ENCODE results near the gene CCNG2.

CCNG2 gene

DNA sequence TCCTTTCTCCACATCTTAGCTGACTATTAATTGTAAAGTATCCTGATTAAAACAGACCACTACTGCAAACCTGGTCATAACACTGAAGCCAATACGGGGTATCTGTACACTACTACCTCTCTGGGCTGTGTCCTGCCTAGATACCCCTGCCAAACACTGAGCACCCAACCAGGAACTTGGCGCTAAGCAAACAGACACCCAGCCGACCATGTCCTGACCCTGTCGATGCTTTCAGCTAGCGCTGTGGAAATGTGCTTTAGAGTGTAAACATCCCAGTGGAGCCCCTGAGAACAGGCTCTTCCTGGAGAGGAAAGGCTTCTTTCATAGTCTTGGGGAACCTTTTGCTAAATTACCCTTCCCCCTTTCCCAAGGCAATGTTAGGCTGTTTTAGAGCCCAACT, 52.9 kb downstream of the CCNG2 start:
- no peak for DNase-seq

DNA sequence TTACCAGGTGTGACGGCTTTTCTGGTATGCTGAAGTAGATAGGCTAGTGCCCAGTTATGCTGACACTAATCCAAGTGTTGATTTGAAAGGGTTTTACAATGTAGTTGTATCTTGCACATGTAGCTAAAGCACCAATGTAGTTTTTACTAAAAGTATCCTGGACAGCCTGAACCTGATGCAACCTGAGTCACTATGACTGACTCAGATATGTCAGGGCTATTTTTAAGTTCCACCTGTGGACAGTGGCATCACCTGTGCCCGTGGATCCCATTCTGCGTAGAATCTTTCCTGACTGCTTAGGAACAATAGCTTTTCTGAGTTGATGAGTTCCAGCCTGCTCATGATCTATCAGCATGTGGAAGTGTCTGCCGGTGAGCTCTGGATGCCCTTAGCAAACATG, 58.1 kb downstream of the CCNG2 start:
- no peak for DNase-seq

DNA sequence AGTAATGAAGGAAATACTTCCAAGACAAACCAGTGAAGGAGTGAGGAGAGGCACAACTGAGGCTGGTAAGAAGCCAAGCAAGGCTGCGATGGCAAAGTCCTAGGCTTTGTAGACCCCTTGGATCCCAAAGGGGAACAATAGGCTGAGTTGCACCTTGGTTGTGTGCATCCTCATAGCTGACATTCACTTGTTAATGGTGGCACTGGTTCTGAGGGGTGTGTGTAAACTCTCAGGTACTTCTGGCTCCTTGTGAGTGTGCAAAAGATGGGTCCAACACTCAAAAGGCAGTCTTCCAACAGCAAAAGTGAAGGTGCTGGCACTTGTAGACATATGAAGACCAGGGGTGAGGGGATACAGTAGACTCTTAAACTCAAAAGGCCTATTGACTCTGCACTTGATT, 60.5 kb downstream of the CCNG2 start:
- no peak for DNase-seq

DNA sequence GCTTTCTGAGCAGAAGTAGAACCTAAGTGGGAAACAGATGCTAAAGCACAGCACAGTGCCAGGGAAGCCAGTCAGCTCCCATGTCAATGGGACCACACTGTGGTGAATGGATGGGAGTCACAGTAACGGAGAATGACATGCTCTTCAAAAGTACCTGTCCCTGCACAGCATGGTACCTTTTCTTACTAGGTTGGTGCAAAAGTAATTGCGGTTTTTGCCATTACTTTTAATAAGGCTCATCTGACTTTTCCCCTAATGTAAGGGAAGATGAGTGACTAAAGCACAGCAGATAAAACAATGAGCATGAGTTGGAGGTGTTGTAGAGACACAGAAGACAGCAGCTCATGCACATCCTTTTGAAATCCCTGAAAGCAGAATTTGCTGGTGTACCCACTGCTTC, 62.3 kb downstream of the CCNG2 start:
- DNase-seq: no peak

All from NCI-H2171 (cell line).